K562 (cell line): Measurements from ENCODE around the gene SLC48A1. TPM values are rescaled to one million over a fixed set of nuclear protein-coding genes. Genes with fewer than 3 reads are reported as not detected.

Experiments used
- ATAC-seq: fragments of 200-7000 bp; cut with Tn5 transposase; 3 replicates; pipeline ENCODE4 v1.9.1; 2020; ENCODE audit warnings: moderate library complexity
- BruUV-seq: library from RNA; stranded (reverse); fragments of 400-500 nt; replicated peaks from 2 replicates; lab custom pipeline; 2021; lab: Mats Ljungman, UMichigan
- CTCF ChIA-PET: fragments of 300-600 bp; formaldehyde crosslinking; extraction: SDS; loops from one replicate; lab custom pipeline; 2021; ENCODE audit warnings: low intra/inter-chr PET ratio; lab: Yijun Ruan, JAX
- POLR2A ChIA-PET: fragments of 300-600, 350-650 bp; sonication (Branson Sonifier 250); formaldehyde crosslinking; extraction: SDS; loops from one replicate; lab custom pipeline; 2021; ENCODE audit warnings: antibody characterized with exemption, inconsistent platforms; lab: Yijun Ruan, JAX
- DNase-seq, 4 experiments: peaks; one replicate each; pipeline versions ENCODE4 v3.0.0 to v3.0.0-alpha.2; 2011 to 2018; ENCODE audit warnings: low spot score in 3 of 4, mixed read lengths in 3 of 4; ENCODE audit errors: extremely low read depth in 1 of 4
- FAIRE-seq: peaks from 2 replicates; lab custom pipeline; 2011; peaks lifted over from hg19 to GRCh38; lab: Jason Lieb, UNC
- H2AFZ ChIP-seq: 2 replicates; pipeline ENCODE4 v1.6.0; 2011; ENCODE audit warnings: low read depth, low read length, control low read depth, inconsistent platforms
- H3K27ac ChIP-seq: fragments of 200-600 bp; 3 replicates; pipeline ENCODE4 v1.8.0; 2011; ENCODE audit warnings: low read depth, mild to moderate bottlenecking, control low read depth, inconsistent platforms, low read length, moderate library complexity, mixed read lengths; ENCODE audit errors: extremely low read depth
- H3K27me3 ChIP-seq, 2 experiments: fragments of 300-600 bp in 1 of 2; 2 replicates in 1 of 2; 3 replicates in 1 of 2; pipeline versions ENCODE4 v1.6.0 to v1.8.0; 2011; ENCODE audit warnings: inconsistent platforms in 2 of 2, low read length in 2 of 2, mild to moderate bottlenecking in 1 of 2, mixed read lengths in 1 of 2, moderate library complexity in 1 of 2; ENCODE audit not compliant: control insufficient read depth in 2 of 2, insufficient read depth in 2 of 2
- H3K36me3 ChIP-seq: fragments of 300-600 bp; 3 replicates; pipeline ENCODE4 v1.8.0; 2011; ENCODE audit warnings: mild to moderate bottlenecking, low read length, inconsistent platforms; ENCODE audit not compliant: control insufficient read depth, insufficient read depth
- H3K4me1 ChIP-seq, 2 experiments: fragments of 200-600 bp in 1 of 2; replicated peaks in 1 of 2; 2 replicates in 1 of 2; 3 replicates in 1 of 2; pipeline versions ENCODE4 v1.5.1 to v1.8.0; 2011; ENCODE audit warnings: inconsistent platforms in 2 of 2, low read length in 2 of 2, mild to moderate bottlenecking in 1 of 2, mixed read lengths in 1 of 2, moderate library complexity in 1 of 2; ENCODE audit not compliant: control insufficient read depth in 2 of 2, insufficient read depth in 2 of 2
- H3K4me2 ChIP-seq: 2 replicates; pipeline ENCODE4 v1.6.1; 2011; ENCODE audit warnings: low read length, control low read depth, inconsistent platforms, mixed read lengths; ENCODE audit not compliant: insufficient read depth
- H3K4me3 ChIP-seq: fragments of 200-600 bp; sonication (generic), shearing (Covaris generic); 2 replicates; pipeline ENCODE4 v1.5.1; 2016; ENCODE audit warnings: control low read depth, inconsistent platforms
- H3K79me2 ChIP-seq: fragments of 200-600 bp; 3 replicates; pipeline ENCODE4 v1.8.0; 2011; ENCODE audit warnings: low read length, inconsistent platforms; ENCODE audit not compliant: control insufficient read depth, insufficient read depth
- H3K9ac ChIP-seq, 2 experiments: 2 replicates each; pipeline versions ENCODE4 v1.6.0 to v1.6.1; 2011; ENCODE audit warnings: low read depth in 2 of 2, low read length in 2 of 2, control low read depth in 1 of 2, inconsistent platforms in 1 of 2, mild to moderate bottlenecking in 1 of 2, mixed read lengths in 1 of 2; ENCODE audit not compliant: insufficient read depth in 1 of 2
- H3K9me1 ChIP-seq: one replicate; pipeline ENCODE4 v1.6.0; 2011; ENCODE audit warnings: inconsistent platforms, mild to moderate bottlenecking, low read length, moderate library complexity; ENCODE audit not compliant: control insufficient read depth, insufficient read depth
- H3K9me3 ChIP-seq: replicated peaks from 2 replicates; pipeline ENCODE4 v1.5.1; 2011; ENCODE audit warnings: low read depth, low read length, inconsistent platforms; ENCODE audit not compliant: control insufficient read depth, insufficient read depth
- H4K20me1 ChIP-seq: replicated peaks from 2 replicates; pipeline ENCODE4 v1.6.1; 2011; ENCODE audit warnings: low read length, inconsistent platforms, mixed read lengths; ENCODE audit not compliant: control insufficient read depth, insufficient read depth
- ETS1 ChIP-seq: conservative IDR thresholded peaks from 2 replicates; pipeline ENCODE4 v1.6.1; 2011; ENCODE audit warnings: low read depth, mild to moderate bottlenecking, low read length; ENCODE audit not compliant: control insufficient read depth
- FOXM1 ChIP-seq, 2 experiments: fragments of 450-650 bp in 1 of 2; sonication (generic) in 1 of 2; formaldehyde crosslinking in 1 of 2; IDR thresholded peaks; 2 replicates each; pipeline versions ENCODE4 v1.6.1 to v1.9.0; 2017 to 2022; ENCODE audit warnings: low read depth in 2 of 2, mild to moderate bottlenecking in 2 of 2, missing genetic modification reagents in 1 of 2, moderate library complexity in 1 of 2
- GABPA ChIP-seq: fragments of 200-800 bp; sonication (Bioruptor generic); conservative IDR thresholded peaks from 2 replicates; pipeline ENCODE4 v1.6.1; 2016; ENCODE audit warnings: low read depth, missing genetic modification characterization, missing compliant biosample characterization
- MEF2A ChIP-seq: IDR thresholded peaks from 2 replicates; pipeline ENCODE4 v1.6.1; 2011; ENCODE audit warnings: low read depth, mild to moderate bottlenecking, low read length, moderate library complexity; ENCODE audit not compliant: control insufficient read depth
- ZBTB7A ChIP-seq: IDR thresholded peaks from 2 replicates; pipeline ENCODE4 v1.6.1; 2011; ENCODE audit warnings: low read depth, mild to moderate bottlenecking, low read length, moderate library complexity, borderline replicate concordance; ENCODE audit not compliant: control insufficient read depth
- WGBS: fragments of 100-300 bp; shearing (Covaris generic); methylation state at CpG from one replicate; pipeline ENCODE4 v1.1.6; 2016; ENCODE audit warnings: low coverage, mixed read lengths; ENCODE audit not compliant: insufficient coverage; ENCODE audit errors: missing lambda C conversion rate; 5-methylcytosine and 5-hydroxymethylcytosine counted together
- in situ Hi-C: fragments of 300-500 bp; cut with MboI; formaldehyde crosslinking; loops from 4 replicates; pipeline ENCODE4 v1.15.0; 2018; ENCODE audit warnings: inconsistent platforms, mixed read lengths
- intact Hi-C: fragments of 100-400 bp; cut with micrococcal nuclease; formaldehyde crosslinking; loops from 2 replicates; pipeline ENCODE4 v1.14.2; 2022
- polyA plus RNA-seq, 8 experiments: library from polyadenylated mRNA; depleted of rRNA in 4 of 8; stranded (reverse) in 5 of 8; unstranded in 3 of 8; fragments of >200 nt; fragmentation: Nextera tagmentation in 2 of 8; fragmentation: Illumina TruSeq in 1 of 8; extraction: Ambion mirVana in 2 of 8; extraction: Trizol in 1 of 8; gene quantifications; 2 replicates each; pipeline versions ENCODE4 v1.2.1 to v1.2.3, GENCODE V29; 2011 to 2014; ENCODE audit warnings: inconsistent platforms in 1 of 8, missing spikeins in 1 of 8
- total RNA-seq, 7 experiments: library from RNA; depleted of rRNA in 6 of 7; stranded (reverse); fragments of >200 nt in 6 of 7; fragmentation: Illumina TruSeq in 2 of 7; extraction: Trizol in 2 of 7; gene quantifications; 2 replicates each; pipeline versions ENCODE4 v1.2.1 to v1.2.3, GENCODE V29; 2011 to 2021; ENCODE audit warnings: low replicate concordance in 1 of 7
- TF ChIP-seq, protein P1 (sequence below), 2 experiments: fragments of 450-650 bp; conservative IDR thresholded peaks; 2 replicates each; pipeline ENCODE4 v1.6.1; 2017; ENCODE audit warnings: mild to moderate bottlenecking in 2 of 2, moderate library complexity in 2 of 2
- TF ChIP-seq, protein P2 (sequence below), 2 experiments: fragments of 450-650 bp in 1 of 2; sonication (generic) in 1 of 2; formaldehyde crosslinking in 1 of 2; IDR thresholded peaks; 2 replicates each; pipeline versions ENCODE4 v1.7.1 to v1.9.0; 2016 to 2022; ENCODE audit warnings: inconsistent platforms in 1 of 2, mild to moderate bottlenecking in 1 of 2, missing genetic modification reagents in 1 of 2

The SLC48A1 gene
- total and polyA plus RNA-seq, 9 of the 15 experiments (the other 6 are each of a cell fraction or from before 2014, with no cell fraction given): 10.7 to 37.5 (median 18.7) TPM

DNA sequence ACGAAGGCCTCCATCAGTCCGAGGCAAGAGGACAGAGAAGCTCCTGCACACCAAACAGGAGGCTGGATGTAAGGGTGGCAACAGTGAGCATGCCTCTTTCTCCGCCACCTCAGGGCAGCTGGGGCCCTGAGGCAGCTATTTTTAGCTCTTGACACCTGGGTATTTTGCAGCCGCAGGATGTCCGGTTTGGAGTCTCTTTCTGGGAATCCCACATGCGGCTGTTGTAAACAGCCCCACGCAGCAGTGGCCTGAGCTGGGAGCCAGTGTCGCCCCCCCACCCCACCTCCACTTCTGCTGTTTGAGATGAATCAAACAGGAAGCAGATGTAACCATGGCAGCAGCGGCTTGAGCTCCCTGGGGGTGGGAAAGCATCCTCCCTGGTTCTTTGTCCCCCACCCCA lies 35.0 kb downstream of the SLC48A1 start:
- intact Hi-C loops (no loop called here), in situ Hi-C loops (no loop called here)
- no TSS peak for BruUV-seq
- 35% methylated on average over 9 of the region's 9 CpGs for WGBS
- Histone ChIP-seq H3K36me3 (peaks cover 62% of the 10 kb centered on the region; the same call in 2 of the 3 replicates), H3K27ac (no peak overlapping the region), H3K79me2 (peaks cover 100% of the 10 kb centered on the region), H3K4me3 (no peak overlapping the region), H3K27me3 (no peaks in the 10 kb centered on the region), H3K9me1 (peaks cover 6% of the 10 kb centered on the region), H3K4me2 (peak overlapping the region; percentile 5; the same call in 1 of the 2 replicates), H2AFZ (no peak overlapping the region), H3K4me1 (peaks cover 54 to 57% of the 10 kb centered on the region in 2 experiments), H3K9ac (peak overlapping the region in 1 of 2 experiments; percentile 85; a peak in 3 of 4 replicates), H4K20me1 (peaks cover 8% of the 10 kb centered on the region; the same call in 1 of the 2 replicates), H3K9me3 (no peaks in the 10 kb centered on the region)
- ChIA-PET POLR2A (interaction anchor here (0.6 to 1.7 kb wide), 8 partner anchors 9 to 92 kb away, joined by 3 to 5 read pairs (median 4); no protein-coding TSS in a partner anchor), CTCF (no interaction called here)
- FAIRE-seq: no peak
- peak; percentile 40 to 64 (median 44) for DNase-seq
- no peak for ATAC-seq
- TF ChIP-seq ETS1 (0 out of 2 replicates have a peak, but pooled peaks have one; percentile 22), ZBTB7A (peak; percentile 43; the same call in 1 of the 2 replicates), GABPA (tag) (peak; percentile 48; the same call in 1 of the 2 replicates), FOXM1 (IDR thresholded peaks at IDR 0.05; ENCODE audit: low read depth) (no peak), FOXM1 (CRISPR knock-in tag; IDR thresholded peaks at IDR 0.05; ENCODE audit: low read depth) (no peak), MEF2A (peak; percentile 73; the same call in 1 of the 2 replicates)
- TF ChIP-seq, protein P1, sequence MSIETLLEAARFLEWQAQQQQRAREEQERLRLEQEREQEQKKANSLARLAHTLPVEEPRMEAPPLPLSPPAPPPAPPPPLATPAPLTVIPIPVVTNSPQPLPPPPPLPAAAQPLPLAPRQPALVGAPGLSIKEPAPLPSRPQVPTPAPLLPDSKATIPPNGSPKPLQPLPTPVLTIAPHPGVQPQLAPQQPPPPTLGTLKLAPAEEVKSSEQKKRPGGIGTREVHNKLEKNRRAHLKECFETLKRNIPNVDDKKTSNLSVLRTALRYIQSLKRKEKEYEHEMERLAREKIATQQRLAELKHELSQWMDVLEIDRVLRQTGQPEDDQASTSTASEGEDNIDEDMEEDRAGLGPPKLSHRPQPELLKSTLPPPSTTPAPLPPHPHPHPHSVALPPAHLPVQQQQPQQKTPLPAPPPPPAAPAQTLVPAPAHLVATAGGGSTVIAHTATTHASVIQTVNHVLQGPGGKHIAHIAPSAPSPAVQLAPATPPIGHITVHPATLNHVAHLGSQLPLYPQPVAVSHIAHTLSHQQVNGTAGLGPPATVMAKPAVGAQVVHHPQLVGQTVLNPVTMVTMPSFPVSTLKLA (conservative IDR thresholded peaks at IDR 0.05): peak in 1 of 2 experiments; percentile 39; a peak in 1 of 4 replicates
- TF ChIP-seq, protein P2, sequence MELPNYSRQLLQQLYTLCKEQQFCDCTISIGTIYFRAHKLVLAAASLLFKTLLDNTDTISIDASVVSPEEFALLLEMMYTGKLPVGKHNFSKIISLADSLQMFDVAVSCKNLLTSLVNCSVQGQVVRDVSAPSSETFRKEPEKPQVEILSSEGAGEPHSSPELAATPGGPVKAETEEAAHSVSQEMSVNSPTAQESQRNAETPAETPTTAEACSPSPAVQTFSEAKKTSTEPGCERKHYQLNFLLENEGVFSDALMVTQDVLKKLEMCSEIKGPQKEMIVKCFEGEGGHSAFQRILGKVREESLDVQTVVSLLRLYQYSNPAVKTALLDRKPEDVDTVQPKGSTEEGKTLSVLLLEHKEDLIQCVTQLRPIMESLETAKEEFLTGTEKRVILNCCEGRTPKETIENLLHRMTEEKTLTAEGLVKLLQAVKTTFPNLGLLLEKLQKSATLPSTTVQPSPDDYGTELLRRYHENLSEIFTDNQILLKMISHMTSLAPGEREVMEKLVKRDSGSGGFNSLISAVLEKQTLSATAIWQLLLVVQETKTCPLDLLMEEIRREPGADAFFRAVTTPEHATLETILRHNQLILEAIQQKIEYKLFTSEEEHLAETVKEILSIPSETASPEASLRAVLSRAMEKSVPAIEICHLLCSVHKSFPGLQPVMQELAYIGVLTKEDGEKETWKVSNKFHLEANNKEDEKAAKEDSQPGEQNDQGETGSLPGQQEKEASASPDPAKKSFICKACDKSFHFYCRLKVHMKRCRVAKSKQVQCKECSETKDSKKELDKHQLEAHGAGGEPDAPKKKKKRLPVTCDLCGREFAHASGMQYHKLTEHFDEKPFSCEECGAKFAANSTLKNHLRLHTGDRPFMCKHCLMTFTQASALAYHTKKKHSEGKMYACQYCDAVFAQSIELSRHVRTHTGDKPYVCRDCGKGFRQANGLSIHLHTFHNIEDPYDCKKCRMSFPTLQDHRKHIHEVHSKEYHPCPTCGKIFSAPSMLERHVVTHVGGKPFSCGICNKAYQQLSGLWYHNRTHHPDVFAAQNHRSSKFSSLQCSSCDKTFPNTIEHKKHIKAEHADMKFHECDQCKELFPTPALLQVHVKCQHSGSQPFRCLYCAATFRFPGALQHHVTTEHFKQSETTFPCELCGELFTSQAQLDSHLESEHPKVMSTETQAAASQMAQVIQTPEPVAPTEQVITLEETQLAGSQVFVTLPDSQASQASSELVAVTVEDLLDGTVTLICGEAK (IDR thresholded peaks at IDR 0.05): no peak
- TF ChIP-seq, protein P2 (CRISPR knock-in tag; IDR thresholded peaks at IDR 0.05): no peak
